C4-2B (cell line): ENCODE results near the gene SYK.

Experiments used
- CTCF ChIP-seq: fragments of 450-650 bp; conservative IDR thresholded peaks from 2 replicates; pipeline ENCODE4 v1.5.1; 2017; ENCODE audit warnings: mild to moderate bottlenecking
- ZFX ChIP-seq: fragments of 450-650 bp; IDR thresholded peaks from 2 replicates; pipeline ENCODE4 v1.6.1; 2017

- no peak for TF ChIP-seq CTCF
- TF ChIP-seq ZFX = no peak
These were observed 45.3 kb downstream of the SYK start for GRCh38 chr9:90846770-90847419.
